ENCODE results near the gene XPNPEP2.

DNA sequence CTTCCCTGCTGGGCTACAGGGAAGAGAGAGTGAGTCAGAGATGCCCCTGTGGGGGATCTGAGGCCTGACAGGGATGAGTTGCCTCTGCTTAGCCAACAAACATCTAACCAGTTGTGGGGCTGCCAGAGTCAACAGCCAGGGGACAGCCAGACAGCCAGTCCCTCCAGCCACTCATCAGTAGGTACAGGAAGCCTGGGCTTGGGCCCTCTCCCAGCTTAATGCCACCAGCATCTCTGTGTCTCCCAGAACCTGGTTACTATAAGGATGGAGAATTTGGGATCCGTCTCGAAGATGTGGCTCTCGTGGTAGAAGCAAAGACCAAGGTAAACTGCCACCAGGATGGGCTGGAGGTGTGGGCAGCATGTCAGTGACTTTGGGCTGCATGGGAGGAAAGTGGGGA lies 23.7 kb downstream of the XPNPEP2 start:
- TF ChIP-seq, protein P1, sequence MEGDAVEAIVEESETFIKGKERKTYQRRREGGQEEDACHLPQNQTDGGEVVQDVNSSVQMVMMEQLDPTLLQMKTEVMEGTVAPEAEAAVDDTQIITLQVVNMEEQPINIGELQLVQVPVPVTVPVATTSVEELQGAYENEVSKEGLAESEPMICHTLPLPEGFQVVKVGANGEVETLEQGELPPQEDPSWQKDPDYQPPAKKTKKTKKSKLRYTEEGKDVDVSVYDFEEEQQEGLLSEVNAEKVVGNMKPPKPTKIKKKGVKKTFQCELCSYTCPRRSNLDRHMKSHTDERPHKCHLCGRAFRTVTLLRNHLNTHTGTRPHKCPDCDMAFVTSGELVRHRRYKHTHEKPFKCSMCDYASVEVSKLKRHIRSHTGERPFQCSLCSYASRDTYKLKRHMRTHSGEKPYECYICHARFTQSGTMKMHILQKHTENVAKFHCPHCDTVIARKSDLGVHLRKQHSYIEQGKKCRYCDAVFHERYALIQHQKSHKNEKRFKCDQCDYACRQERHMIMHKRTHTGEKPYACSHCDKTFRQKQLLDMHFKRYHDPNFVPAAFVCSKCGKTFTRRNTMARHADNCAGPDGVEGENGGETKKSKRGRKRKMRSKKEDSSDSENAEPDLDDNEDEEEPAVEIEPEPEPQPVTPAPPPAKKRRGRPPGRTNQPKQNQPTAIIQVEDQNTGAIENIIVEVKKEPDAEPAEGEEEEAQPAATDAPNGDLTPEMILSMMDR (IDR thresholded peaks at IDR 0.05), result no peak
- TF ChIP-seq POLR2A (IDR thresholded peaks at IDR 0.05), result no peak
